ENCODE results near the gene LTBP2.
A peak's percentile ranks its signal among the peaks of the same experiment; 100 is the strongest.

DNA sequence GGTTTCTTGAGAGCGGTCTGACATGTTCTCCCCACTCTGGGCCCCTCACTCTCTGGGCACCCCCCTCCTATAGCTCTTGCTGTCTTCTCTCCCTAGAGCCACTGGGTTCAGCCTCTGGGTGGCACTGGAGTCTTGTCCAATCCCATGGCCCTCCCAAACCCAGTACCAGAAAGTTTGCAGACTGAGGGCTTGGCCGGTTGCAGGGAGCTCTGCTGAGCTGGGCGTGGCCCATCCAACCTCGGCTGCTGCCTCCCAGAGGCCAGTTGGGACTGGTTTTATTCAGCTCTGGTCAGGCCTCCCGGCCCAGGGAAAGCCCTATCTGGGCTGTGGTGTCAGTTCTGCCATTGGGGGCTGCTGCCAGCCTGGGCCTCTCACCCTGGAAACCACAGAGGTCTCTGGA is 80.6 kb downstream of the LTBP2 start:
- TF ChIP-seq CTCF (IDR thresholded peaks at IDR 0.05) = peak in 4 of 6 experiments; percentile 16 to 42 (median 33)
- TF ChIP-seq POLR2A (IDR thresholded peaks at IDR 0.05) = no peak

All from thyroid gland (tissue), 4 donors.